Activated B cell treated with CpG ODN at 0.5 μM for 24 hours (primary cell): Measurements from ENCODE around the gene TM9SF4. TPM values are rescaled to one million over a fixed set of nuclear protein-coding genes. Genes with fewer than 3 reads are reported as not detected.

Experiments used
- ATAC-seq: fragments of 200-7000 bp; cut with Tn5 transposase; one replicate; pipeline ENCODE4 v1.10.0; 2021; ENCODE audit warnings: low read depth, mild to moderate bottlenecking, moderate library complexity
- CTCF ChIA-PET: fragments of 350-600 bp; sonication (Branson Sonifier 250); formaldehyde crosslinking; loops from one replicate; lab custom pipeline; 2021; ENCODE audit warnings: antibody characterized with exemption; lab: Charles Lee
- POLR2A ChIA-PET: fragments of 350-600 bp; sonication (Branson Sonifier 250); formaldehyde crosslinking; loops from one replicate; lab custom pipeline; 2021; ENCODE audit warnings: antibody characterized with exemption; lab: Charles Lee
- DNase-seq: peaks from one replicate; pipeline ENCODE4 v3.0.0; 2022
- H3K27ac Mint-ChIP-seq: one replicate; pipeline ENCODE4 v1.8.0; 2020; ENCODE audit warnings: mixed read lengths
- H3K27me3 Mint-ChIP-seq: one replicate; pipeline ENCODE4 v1.8.0; 2021; ENCODE audit warnings: mixed read lengths
- H3K36me3 Mint-ChIP-seq: one replicate; pipeline ENCODE4 v1.8.0; 2021; ENCODE audit warnings: low read depth, mixed read lengths
- H3K4me1 Mint-ChIP-seq: one replicate; pipeline ENCODE4 v1.8.0; 2021; ENCODE audit warnings: mixed read lengths
- H3K4me3 Mint-ChIP-seq: one replicate; pipeline ENCODE4 v1.8.0; 2020; ENCODE audit warnings: mild to moderate bottlenecking, mixed read lengths
- H3K9me3 Mint-ChIP-seq: one replicate; pipeline ENCODE4 v1.8.0; 2020; ENCODE audit warnings: mixed read lengths
- intact Hi-C: fragments of 100-400 bp; cut with micrococcal nuclease; formaldehyde crosslinking; loops from one replicate; pipeline ENCODE4 v1.15.1; 2024
- total RNA-seq: library from RNA; stranded (reverse); gene quantifications from 2 replicates; pipeline ENCODE4 v1.2.3, GENCODE V29; 2022
- TF ChIP-seq, protein P1 (sequence below): fragments of 200-600 bp; IDR thresholded peaks from one replicate; pipeline ENCODE4 v1.8.0; 2022; ENCODE audit warnings: antibody characterized with exemption, mild to moderate bottlenecking

TM9SF4 gene
- total RNA-seq, 1 donor from 2014 or later, result 48.1 TPM

DNA sequence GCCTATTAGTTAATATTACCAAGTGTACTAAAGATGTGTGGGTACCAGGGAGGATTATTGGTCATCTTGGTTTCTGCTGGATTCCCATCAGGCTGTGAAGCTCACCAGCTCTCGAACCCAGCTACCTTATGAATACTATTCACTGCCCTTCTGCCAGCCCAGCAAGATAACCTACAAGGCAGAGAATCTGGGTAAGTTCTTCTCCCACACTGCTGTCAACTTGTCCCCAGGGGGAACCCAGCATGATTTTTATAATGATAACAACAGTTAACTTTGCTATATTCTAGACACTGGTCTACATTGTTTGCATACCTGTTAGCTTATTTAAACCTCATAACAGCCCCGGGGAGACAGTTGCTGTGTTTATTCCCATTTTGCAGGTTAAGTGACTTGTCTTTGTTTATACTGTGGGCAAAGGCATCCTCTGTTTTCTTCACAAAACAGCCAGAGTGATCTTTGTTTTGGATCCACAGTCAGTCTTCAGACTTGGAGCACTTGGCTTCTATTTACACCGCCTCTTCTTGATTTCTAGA is 26.5 kb downstream of the TM9SF4 start:
- H3K4me3 Mint-ChIP-seq, result no peak overlapping the region
- H3K36me3 Mint-ChIP-seq, result peaks cover 73% of the 10 kb centered on the region
- DNase-seq, result no peak
- ATAC-seq, result no peak
- no peak overlapping the region for H3K27ac Mint-ChIP-seq
- H3K27me3 Mint-ChIP-seq, result no peaks in the 10 kb centered on the region
- TF ChIP-seq, protein P1, sequence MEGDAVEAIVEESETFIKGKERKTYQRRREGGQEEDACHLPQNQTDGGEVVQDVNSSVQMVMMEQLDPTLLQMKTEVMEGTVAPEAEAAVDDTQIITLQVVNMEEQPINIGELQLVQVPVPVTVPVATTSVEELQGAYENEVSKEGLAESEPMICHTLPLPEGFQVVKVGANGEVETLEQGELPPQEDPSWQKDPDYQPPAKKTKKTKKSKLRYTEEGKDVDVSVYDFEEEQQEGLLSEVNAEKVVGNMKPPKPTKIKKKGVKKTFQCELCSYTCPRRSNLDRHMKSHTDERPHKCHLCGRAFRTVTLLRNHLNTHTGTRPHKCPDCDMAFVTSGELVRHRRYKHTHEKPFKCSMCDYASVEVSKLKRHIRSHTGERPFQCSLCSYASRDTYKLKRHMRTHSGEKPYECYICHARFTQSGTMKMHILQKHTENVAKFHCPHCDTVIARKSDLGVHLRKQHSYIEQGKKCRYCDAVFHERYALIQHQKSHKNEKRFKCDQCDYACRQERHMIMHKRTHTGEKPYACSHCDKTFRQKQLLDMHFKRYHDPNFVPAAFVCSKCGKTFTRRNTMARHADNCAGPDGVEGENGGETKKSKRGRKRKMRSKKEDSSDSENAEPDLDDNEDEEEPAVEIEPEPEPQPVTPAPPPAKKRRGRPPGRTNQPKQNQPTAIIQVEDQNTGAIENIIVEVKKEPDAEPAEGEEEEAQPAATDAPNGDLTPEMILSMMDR, result no peak
- intact Hi-C loops, result no loop called here
- peaks cover 14% of the 10 kb centered on the region for H3K4me1 Mint-ChIP-seq
- POLR2A ChIA-PET, result no interaction called here
- no peaks in the 10 kb centered on the region for H3K9me3 Mint-ChIP-seq
- CTCF ChIA-PET, result no interaction called here

DNA sequence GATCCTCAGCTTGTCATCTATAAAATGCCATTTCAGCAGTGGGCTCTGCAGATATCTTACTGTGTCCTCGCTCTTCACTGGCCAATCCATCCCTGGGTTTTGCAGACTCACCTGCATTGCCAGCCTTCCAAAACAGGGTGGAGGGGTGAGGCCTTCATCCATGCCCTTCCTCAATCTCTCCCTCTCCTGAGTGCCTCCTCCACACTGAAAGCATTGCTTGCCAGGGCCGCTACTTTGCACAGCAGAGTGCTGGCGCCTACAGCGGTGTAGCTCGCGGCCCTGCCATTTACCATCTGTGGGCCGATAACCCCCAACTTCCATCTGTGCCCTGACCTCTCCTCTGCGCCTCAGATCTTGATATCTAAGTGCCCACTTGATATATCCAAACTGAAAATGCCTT is 29.4 kb downstream of the TM9SF4 start:
- H3K36me3 Mint-ChIP-seq, result peaks cover 83% of the 10 kb centered on the region
- no peak for ATAC-seq
- no peak for DNase-seq
- H3K27me3 Mint-ChIP-seq, result no peaks in the 10 kb centered on the region
- ChIA-PET POLR2A (no interaction called here), CTCF (no interaction called here)
- TF ChIP-seq, protein P1, result no peak
- no peaks in the 10 kb centered on the region for H3K4me1 Mint-ChIP-seq
- intact Hi-C loops, result no loop called here
- no peak overlapping the region for H3K4me3 Mint-ChIP-seq
- no peak overlapping the region for H3K27ac Mint-ChIP-seq
- no peaks in the 10 kb centered on the region for H3K9me3 Mint-ChIP-seq

DNA sequence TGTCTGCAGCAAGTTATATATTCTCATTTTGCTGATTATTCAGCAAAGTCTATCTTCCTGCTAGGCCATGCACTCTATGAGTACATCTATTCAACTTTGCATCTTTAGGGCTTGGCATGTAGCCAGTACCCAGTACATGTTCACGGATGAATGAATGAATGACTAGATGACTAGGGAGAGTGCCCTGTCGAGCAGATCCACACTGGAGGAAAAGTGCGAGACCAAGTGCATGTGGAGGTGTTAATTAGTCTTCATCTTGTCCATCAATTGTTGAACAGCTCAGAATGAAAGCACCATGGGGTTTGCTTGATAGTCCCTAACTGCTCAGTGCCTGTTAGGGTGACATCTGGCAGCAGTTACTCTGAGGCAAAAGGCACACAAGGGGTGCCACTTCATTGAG is 30.4 kb downstream of the TM9SF4 start:
- CTCF ChIA-PET, result no interaction called here
- Mint-ChIP-seq H3K9me3 (no peaks in the 10 kb centered on the region), H3K4me3 (no peak overlapping the region), H3K27ac (no peak overlapping the region), H3K4me1 (no peaks in the 10 kb centered on the region), H3K27me3 (no peaks in the 10 kb centered on the region), H3K36me3 (peaks cover 86% of the 10 kb centered on the region)
- DNase-seq (no peak), ATAC-seq (no peak)
- intact Hi-C loops, result no loop called here
- POLR2A ChIA-PET, result no interaction called here
- TF ChIP-seq, protein P1, result no peak

DNA sequence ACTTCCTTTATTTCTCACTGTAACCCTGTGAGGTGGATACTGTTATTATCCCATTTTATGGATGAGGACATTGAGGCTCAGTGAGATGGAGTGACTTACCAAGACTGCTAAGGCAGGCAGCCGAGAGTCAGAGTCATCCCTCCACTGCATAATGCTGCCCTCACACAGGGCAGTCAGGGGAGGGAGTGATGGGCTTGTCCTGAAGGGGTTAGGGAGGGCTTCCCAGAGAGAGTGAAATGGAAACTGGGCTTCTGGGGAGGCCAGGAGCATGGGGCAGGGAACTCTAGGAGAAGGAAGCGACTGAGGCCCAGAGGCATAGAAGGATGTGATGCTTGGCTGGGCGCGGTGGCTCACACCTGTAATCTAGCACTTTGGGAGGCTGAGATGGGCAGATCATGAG is 31.1 kb downstream of the TM9SF4 start:
- CTCF ChIA-PET, result no interaction called here
- Mint-ChIP-seq H3K27me3 (no peaks in the 10 kb centered on the region), H3K9me3 (no peaks in the 10 kb centered on the region), H3K4me1 (no peaks in the 10 kb centered on the region), H3K27ac (no peak overlapping the region), H3K36me3 (peaks cover 91% of the 10 kb centered on the region), H3K4me3 (no peak overlapping the region)
- intact Hi-C loops, result no loop called here
- TF ChIP-seq, protein P1, result no peak
- POLR2A ChIA-PET, result no interaction called here
- no peak for ATAC-seq
- no peak for DNase-seq

- DNase-seq, result no peak
- H3K4me1 Mint-ChIP-seq, result no peaks in the 10 kb centered on the region
- H3K36me3 Mint-ChIP-seq, result peaks cover 92% of the 10 kb centered on the region
- CTCF ChIA-PET, result no interaction called here
- H3K9me3 Mint-ChIP-seq, result no peaks in the 10 kb centered on the region
- POLR2A ChIA-PET, result no interaction called here
- TF ChIP-seq, protein P1, result no peak
- H3K27ac Mint-ChIP-seq, result no peak overlapping the region
- H3K27me3 Mint-ChIP-seq, result no peaks in the 10 kb centered on the region
- intact Hi-C loops, result no loop called here
- no peak overlapping the region for H3K4me3 Mint-ChIP-seq
- ATAC-seq, result no peak
Observed at GRCh38 chr20:32141465-32141980, 32.0 kb downstream of the TM9SF4 start.
